Esophagus squamous epithelium (tissue), 4 donors: ENCODE measurements around the gene SHCBP1L.

Experiments used
- CTCF ChIP-seq, 6 experiments: fragments of 450-650 bp in 4 of 6; fragments of 200-600 bp in 2 of 6; sonication (generic) in 2 of 6; IDR thresholded peaks; one replicate each; pipeline ENCODE4 v1.5.1; 2016 to 2019; ENCODE audit warnings: antibody characterized with exemption in 6 of 6, mild to moderate bottlenecking in 4 of 6, moderate library complexity in 4 of 6
- POLR2A ChIP-seq, 4 donors: fragments of 450-650 bp; IDR thresholded peaks; one replicate each; pipeline ENCODE4 v1.6.1; 2017; ENCODE audit warnings: antibody characterized with exemption in 4 of 4, mild to moderate bottlenecking in 4 of 4, moderate library complexity in 3 of 4

- TF ChIP-seq CTCF (IDR thresholded peaks at IDR 0.05) = no peak
- no peak for TF ChIP-seq POLR2A (IDR thresholded peaks at IDR 0.05)
Observed at GRCh38 chr1:182888736-182889531, 64.0 kb downstream of the SHCBP1L start.
